Neural progenitor cell (in vitro differentiated cells): ENCODE data around the gene HNF4A. TPM values are rescaled to one million over a fixed set of nuclear protein-coding genes. Genes with fewer than 3 reads are reported as not detected.

Experiments
- DNase-seq: peaks from one replicate; pipeline ENCODE4 v3.0.0-alpha.2; 2016; ENCODE audit warnings: low spot score
- H2AFZ ChIP-seq: fragments of 200-600 bp; sonication (generic); replicated peaks from 2 replicates; pipeline ENCODE4 v1.6.1; 2016; ENCODE audit warnings: antibody characterized with exemption
- H3F3A ChIP-seq: fragments of 200-600 bp; sonication (generic); 2 replicates; pipeline ENCODE4 v1.6.1; 2016; ENCODE audit warnings: antibody characterized with exemption, low read depth
- H3K27ac ChIP-seq: fragments of 200-600 bp; sonication (generic); 2 replicates; pipeline ENCODE4 v1.5.1; 2016; ENCODE audit warnings: mild to moderate bottlenecking
- H3K27me3 ChIP-seq: fragments of 200-600 bp; sonication (generic); 2 replicates; pipeline ENCODE4 v1.6.1; 2016; ENCODE audit warnings: mild to moderate bottlenecking, moderate library complexity
- H3K36me3 ChIP-seq: fragments of 200-600 bp; sonication (generic); 2 replicates; pipeline ENCODE4 v1.5.1; 2016
- H3K4me1 ChIP-seq: fragments of 200-600 bp; sonication (generic); 2 replicates; pipeline ENCODE4 v1.6.1; 2016; ENCODE audit warnings: mixed run types
- H3K4me2 ChIP-seq: fragments of 200-600 bp; sonication (generic); 2 replicates; pipeline ENCODE4 v1.6.1; 2016
- H3K4me3 ChIP-seq: fragments of 200-600 bp; sonication (generic); 2 replicates; pipeline ENCODE4 v1.5.1; 2016
- H3K79me2 ChIP-seq: fragments of 200-600 bp; sonication (generic); 2 replicates; pipeline ENCODE4 v1.6.1; 2016; ENCODE audit warnings: low read depth
- H3K9ac ChIP-seq: fragments of 200-600 bp; sonication (generic); 2 replicates; pipeline ENCODE4 v1.6.1; 2016
- H3K9me3 ChIP-seq: fragments of 200-600 bp; sonication (generic); 2 replicates; pipeline ENCODE4 v1.5.1; 2016; ENCODE audit warnings: low read depth
- H4K20me1 ChIP-seq: fragments of 200-600 bp; sonication (generic); 2 replicates; pipeline ENCODE4 v1.6.1; 2016; ENCODE audit warnings: low read depth
- H3K27ac Mint-ChIP-seq: 3 replicates; pipeline ENCODE4 v1.8.0; 2021; ENCODE audit warnings: mixed read lengths
- H3K27me3 Mint-ChIP-seq: 2 replicates; pipeline ENCODE4 v1.8.0; 2022; ENCODE audit warnings: low read depth, mild to moderate bottlenecking, inconsistent platforms, moderate library complexity, mixed read lengths; ENCODE audit not compliant: insufficient read depth
- H3K36me3 Mint-ChIP-seq: 3 replicates; pipeline ENCODE4 v1.8.0; 2021; ENCODE audit warnings: mixed read lengths
- H3K4me1 Mint-ChIP-seq: 3 replicates; pipeline ENCODE4 v1.8.0; 2021; ENCODE audit warnings: mixed read lengths
- H3K4me3 Mint-ChIP-seq: 3 replicates; pipeline ENCODE4 v1.8.0; 2021; ENCODE audit warnings: mild to moderate bottlenecking, moderate library complexity, mixed read lengths
- H3K9me3 Mint-ChIP-seq: 3 replicates; pipeline ENCODE4 v1.8.0; 2020; ENCODE audit warnings: mixed read lengths
- EZH2 ChIP-seq: fragments of 200-600 bp; sonication (generic); IDR thresholded peaks from 2 replicates; pipeline ENCODE4 v1.6.1; 2017; ENCODE audit warnings: antibody characterized with exemption, mild to moderate bottlenecking, moderate library complexity
- EZH2phosphoT487 ChIP-seq: fragments of 200-600 bp; sonication (generic); IDR thresholded peaks from 2 replicates; pipeline ENCODE4 v1.6.1; 2017; ENCODE audit warnings: antibody characterized with exemption
- total RNA-seq: library from RNA; depleted of rRNA; stranded (reverse); fragments of >200 nt; gene quantifications from 2 replicates; pipeline ENCODE4 v1.2.3, GENCODE V29; 2015; ENCODE audit warnings: low replicate concordance
- TF ChIP-seq, protein P1 (sequence below): fragments of 200-600 bp; sonication (generic); IDR thresholded peaks from 2 replicates; pipeline ENCODE4 v1.5.1; 2017; ENCODE audit warnings: antibody characterized with exemption, mild to moderate bottlenecking

The HNF4A gene
- total RNA-seq, 1 donor from 2014 or later = 1.6 TPM

GRCh38 chr20:44445742-44446710, 90.5 kb downstream of the HNF4A start:
- no peak overlapping the region for H3K27ac Mint-ChIP-seq
- no peaks in the 10 kb centered on the region for H3K36me3 Mint-ChIP-seq
- DNase-seq = no peak
- H3K9ac ChIP-seq = no peak overlapping the region
- no peaks in the 10 kb centered on the region for H3K79me2 ChIP-seq
- H3K4me2 ChIP-seq = no peak overlapping the region
- H3K27ac ChIP-seq = no peak overlapping the region
- H4K20me1 ChIP-seq = no peaks in the 10 kb centered on the region
- no peak overlapping the region for H2AFZ ChIP-seq
- TF ChIP-seq, protein P1, sequence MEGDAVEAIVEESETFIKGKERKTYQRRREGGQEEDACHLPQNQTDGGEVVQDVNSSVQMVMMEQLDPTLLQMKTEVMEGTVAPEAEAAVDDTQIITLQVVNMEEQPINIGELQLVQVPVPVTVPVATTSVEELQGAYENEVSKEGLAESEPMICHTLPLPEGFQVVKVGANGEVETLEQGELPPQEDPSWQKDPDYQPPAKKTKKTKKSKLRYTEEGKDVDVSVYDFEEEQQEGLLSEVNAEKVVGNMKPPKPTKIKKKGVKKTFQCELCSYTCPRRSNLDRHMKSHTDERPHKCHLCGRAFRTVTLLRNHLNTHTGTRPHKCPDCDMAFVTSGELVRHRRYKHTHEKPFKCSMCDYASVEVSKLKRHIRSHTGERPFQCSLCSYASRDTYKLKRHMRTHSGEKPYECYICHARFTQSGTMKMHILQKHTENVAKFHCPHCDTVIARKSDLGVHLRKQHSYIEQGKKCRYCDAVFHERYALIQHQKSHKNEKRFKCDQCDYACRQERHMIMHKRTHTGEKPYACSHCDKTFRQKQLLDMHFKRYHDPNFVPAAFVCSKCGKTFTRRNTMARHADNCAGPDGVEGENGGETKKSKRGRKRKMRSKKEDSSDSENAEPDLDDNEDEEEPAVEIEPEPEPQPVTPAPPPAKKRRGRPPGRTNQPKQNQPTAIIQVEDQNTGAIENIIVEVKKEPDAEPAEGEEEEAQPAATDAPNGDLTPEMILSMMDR = no peak
- no peak for TF ChIP-seq EZH2phosphoT487
- TF ChIP-seq EZH2 = no peak
- no peak overlapping the region for H3K4me3 ChIP-seq
- H3K4me1 ChIP-seq = no peaks in the 10 kb centered on the region
- peaks cover 10% of the 10 kb centered on the region for H3K27me3 Mint-ChIP-seq
- H3K4me1 Mint-ChIP-seq = no peaks in the 10 kb centered on the region
- H3F3A ChIP-seq = no peaks in the 10 kb centered on the region
- H3K4me3 Mint-ChIP-seq = no peak overlapping the region
- no peaks in the 10 kb centered on the region for H3K9me3 Mint-ChIP-seq
- H3K27me3 ChIP-seq = no peaks in the 10 kb centered on the region
- H3K9me3 ChIP-seq = no peaks in the 10 kb centered on the region
- no peaks in the 10 kb centered on the region for H3K36me3 ChIP-seq

- no peaks in the 10 kb centered on the region for H3K9me3 ChIP-seq
- no peak overlapping the region for H3K4me3 ChIP-seq
- Mint-ChIP-seq H3K36me3 (no peaks in the 10 kb centered on the region), H3K27me3 (peaks cover 10% of the 10 kb centered on the region), H3K27ac (peak overlapping the region; percentile 6), H3K9me3 (no peaks in the 10 kb centered on the region), H3K4me3 (no peak overlapping the region), H3K4me1 (no peaks in the 10 kb centered on the region)
- no peak overlapping the region for H3K27ac ChIP-seq
- H3K4me1 ChIP-seq = no peaks in the 10 kb centered on the region
- TF ChIP-seq, protein P1 = no peak
- no peak for TF ChIP-seq EZH2
- TF ChIP-seq EZH2phosphoT487 = no peak
- H3K27me3 ChIP-seq = no peaks in the 10 kb centered on the region
- no peaks in the 10 kb centered on the region for H4K20me1 ChIP-seq
- no peak for DNase-seq
- H3K4me2 ChIP-seq = no peak overlapping the region
- no peaks in the 10 kb centered on the region for H3K36me3 ChIP-seq
- H3K79me2 ChIP-seq = no peaks in the 10 kb centered on the region
- H2AFZ ChIP-seq = no peak overlapping the region
- H3K9ac ChIP-seq = no peak overlapping the region
- no peaks in the 10 kb centered on the region for H3F3A ChIP-seq
Observed at GRCh38 chr20:44447827-44448419, 92.4 kb downstream of the HNF4A start.

DNA sequence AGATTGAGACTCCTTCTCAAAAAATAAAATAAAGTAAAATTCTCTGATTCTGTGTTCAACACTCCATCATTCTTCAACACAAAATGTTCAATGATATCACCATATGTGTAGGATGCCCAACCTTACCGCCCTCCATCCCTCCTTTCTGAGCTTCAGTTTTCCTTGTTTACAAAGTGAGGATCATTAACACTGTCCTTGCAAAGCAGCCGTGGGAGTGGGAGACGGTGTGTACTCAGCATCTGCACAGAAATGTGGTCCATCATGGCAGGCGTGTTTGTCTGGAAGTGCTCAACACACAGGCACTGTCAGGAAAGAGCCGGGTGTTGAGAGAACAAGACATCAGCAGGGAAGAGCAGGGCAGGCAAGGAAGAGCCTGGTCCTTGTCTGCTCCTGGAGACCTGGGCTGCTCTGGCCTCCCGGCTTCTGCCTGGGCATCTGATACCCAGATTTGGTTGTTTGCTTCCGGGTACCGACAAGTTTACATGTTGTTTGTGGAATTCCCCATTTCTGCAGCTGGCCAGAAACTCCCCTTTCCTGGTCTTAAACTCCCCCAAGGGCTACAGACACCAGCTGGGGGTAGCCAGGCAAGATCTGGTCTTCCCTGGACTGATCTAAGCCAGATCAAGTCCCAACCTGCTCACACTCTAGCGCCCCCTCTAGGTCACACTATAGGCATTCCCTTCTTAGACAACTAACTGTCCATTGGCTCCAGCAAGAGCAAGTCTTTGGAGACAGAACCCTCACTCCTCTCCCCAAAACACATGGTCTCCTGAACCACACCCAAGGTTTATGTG, 93.5 kb downstream of the HNF4A start:
- TF ChIP-seq EZH2 = no peak
- TF ChIP-seq, protein P1 = peak; percentile 65
- Histone ChIP-seq H3F3A (no peaks in the 10 kb centered on the region), H3K79me2 (no peaks in the 10 kb centered on the region), H3K36me3 (no peaks in the 10 kb centered on the region), H3K27ac (no peak overlapping the region), H3K27me3 (no peaks in the 10 kb centered on the region), H3K9ac (no peak overlapping the region), H3K9me3 (no peaks in the 10 kb centered on the region), H2AFZ (no peak overlapping the region), H3K4me3 (no peak overlapping the region), H3K4me2 (no peak overlapping the region), H4K20me1 (no peaks in the 10 kb centered on the region), H3K4me1 (no peaks in the 10 kb centered on the region)
- no peaks in the 10 kb centered on the region for H3K36me3 Mint-ChIP-seq
- H3K9me3 Mint-ChIP-seq = no peaks in the 10 kb centered on the region
- no peak overlapping the region for H3K4me3 Mint-ChIP-seq
- H3K27me3 Mint-ChIP-seq = peaks cover 10% of the 10 kb centered on the region
- no peak overlapping the region for H3K27ac Mint-ChIP-seq
- no peaks in the 10 kb centered on the region for H3K4me1 Mint-ChIP-seq
- DNase-seq = peak; percentile 69
